ENCODE results near the gene TSR3.
"Not testable (repeated sequence)": the region's sequence is repeated elsewhere in the genome, so short reads cannot be mapped to it uniquely, and the experiment has no call there.

TSR3 gene

DNA sequence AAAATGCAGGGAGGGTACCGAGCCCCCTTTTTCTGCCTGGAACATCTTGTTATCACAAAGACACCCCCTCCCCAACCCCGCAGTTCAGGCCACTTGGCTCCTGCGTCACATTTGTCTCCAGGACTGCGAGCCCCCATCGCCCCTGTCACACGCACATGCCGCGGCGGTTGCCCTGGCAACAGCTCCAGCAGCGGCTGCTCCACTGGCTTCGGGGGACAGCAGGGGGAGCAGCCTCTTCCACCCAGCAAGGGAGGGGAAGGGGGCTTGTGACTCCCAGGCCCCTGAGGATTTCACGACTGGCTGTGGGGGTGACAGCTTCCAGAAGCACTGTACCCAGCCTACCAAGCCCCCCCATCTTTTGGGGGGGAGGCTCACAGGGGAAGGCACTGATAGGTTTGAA is 15.7 kb downstream of the TSR3 start:
- DNase-seq, result no peak

DNA sequence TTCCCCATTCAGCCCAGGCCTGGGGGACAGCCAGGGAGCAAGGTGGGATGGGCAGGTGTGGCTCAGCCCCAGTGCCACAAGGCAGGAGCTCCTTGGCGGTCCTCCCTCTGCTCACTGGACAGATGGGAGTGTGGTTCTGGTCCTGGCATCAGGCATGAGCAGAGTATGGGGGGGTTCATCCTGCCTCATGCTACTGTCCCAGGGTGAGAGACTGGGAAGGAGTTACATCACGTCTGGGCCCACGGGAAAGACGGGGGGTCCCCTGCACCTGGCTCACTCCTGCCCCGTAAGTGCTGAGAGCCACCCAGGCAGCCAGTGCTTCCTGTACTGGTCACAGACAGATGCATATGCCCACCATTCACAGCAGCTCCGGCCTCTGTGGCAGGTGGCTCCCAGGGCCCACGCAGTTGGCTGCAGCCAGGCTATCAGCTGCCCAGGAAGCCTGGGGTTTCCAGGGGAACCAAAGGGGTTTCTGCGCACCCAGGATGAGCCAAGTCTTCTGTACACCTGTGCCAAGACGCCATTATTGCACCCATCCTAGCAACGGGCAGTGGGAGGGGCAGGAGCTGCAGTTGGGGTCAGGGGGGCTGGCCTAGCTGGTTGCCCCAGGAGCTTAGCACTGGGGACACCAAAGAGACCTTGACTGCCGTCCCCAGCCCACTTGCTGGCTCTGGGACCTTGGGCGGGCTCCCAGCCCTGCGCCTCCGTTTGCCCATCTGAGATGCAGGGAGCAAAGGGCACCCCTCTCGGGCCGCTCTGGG is 16.3 kb downstream of the TSR3 start:
- no peak for DNase-seq

DNA sequence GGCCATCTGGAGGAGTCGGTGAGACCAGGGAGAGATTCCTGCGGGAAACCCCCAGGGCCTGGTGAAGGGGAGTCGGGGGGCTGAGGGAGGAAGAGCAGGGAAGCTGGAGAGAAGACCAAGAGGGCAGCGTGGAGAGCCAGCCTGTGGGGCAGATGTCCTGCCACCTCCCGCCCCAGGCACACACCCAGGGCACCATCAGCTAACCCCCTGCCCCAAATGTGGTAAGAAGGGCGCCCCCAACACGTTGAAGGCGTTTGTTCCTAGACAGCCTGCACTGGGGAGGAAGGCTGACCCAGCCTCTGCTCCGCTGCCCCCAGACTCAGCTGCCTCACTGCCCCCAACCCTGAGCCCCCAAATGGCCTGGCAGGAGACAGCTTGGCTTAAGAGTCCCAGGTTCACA is 16.9 kb downstream of the TSR3 start:
- no peak for DNase-seq

DNA sequence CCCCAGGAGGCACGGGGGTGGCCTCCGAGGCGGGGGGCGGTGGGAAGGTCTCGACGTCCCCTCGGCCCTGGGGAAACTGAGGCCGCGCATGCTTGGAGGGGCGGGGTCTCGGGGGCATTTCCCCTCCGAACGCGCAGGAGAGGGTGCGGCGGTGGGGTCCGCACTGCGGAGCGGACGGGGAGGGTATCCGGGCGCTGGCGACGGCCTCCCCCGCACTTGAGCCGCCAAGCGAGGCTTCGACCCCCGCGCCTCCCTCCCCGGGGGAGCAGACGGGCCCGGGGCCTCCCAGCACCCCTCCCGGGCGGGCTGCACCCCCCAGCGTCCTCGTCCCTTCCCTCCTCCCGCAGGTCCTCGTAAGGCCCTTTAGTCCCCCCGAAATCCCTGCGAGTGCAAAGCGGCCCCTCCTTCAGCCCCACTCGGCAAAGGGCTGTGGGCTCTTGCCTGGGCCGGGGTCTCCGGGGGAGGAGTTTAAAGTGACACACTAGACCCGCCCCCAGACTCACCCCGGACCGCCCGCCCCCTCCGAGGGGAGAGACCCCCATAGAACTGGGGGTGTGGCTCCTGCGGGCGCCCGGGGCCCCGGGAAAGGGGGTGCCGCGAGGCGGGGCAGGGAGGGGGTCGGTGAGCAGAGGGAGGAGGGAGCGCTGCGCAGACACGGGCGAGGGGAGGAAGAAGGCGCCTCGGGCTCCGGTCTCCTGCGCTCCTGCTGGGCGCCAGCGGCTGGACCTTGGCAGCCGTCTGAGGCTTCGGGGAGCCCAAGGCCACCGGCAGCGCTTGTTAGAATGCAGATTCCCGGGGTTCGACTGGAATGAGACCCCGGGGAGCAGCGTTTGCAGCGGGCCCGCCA is 17.6 kb downstream of the TSR3 start:
- no peak for DNase-seq

DNA sequence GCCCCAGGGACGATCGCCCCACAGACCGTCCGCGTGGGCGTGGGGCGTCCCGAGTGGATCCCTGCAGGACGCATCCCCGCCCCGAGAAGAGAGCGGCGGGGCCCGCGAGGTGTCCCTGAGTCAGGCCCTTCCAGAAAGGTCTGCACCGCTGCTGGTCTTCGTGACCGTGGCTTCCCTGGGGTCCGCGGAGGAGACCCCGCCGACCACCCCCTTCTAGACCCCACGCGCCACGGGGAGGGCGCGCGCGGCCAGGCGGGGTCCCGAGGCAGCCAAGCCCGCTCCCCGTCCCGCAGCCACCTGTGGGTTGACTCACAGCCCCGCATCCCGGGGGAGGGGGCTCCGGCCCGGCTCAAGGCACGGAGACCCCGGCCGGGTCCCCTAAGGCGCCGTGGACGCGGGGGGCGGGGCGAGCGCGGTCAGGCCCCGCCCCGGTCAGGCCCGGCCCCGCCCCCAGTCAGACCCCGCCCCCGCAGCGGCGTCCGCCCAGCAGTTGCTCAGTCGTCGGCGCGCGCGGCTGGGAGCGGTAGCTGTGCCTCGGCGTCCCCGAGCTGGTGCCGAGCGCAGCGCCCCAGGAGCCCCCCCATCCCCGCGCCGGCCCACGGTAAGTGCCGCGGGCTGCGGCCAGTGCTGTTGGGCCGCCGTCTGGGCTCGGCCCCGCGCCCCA is 18.4 kb downstream of the TSR3 start, which contains the start of gene BAIAP3:
Gene BAIAP3 (plus strand): TSS at position 497 of the 664 bp plus-strand sequence. CDS start 4,905 bp downstream, outside the sequence.
- no peak for DNase-seq

DNA sequence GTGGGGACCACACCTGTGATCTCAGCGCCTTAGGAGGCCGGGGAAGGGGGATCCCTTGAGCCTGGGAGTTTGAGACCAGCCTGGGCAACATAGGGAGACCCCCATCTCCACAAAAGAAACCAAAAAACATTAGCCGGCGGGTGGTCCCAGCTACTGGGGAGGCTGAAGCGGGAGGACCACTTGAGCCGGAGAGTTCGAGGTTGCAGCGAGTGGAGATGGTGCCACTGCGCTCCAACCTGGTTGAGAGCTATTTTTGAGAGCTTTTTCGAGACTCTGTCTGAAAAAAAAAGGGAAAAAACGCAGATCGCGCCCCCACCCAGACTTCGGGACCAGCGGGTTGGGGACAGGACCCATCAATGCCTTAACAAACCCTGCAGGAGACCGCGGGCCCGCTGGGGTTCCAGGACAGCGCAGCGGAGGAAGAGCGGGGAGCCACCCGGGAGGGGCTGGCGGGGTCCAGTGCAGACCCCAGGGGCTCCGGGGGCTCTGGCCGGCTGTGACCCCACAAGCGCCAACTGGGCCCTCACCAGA is 19.0 kb downstream of the TSR3 start:
- DNase-seq, result no peak

DNA sequence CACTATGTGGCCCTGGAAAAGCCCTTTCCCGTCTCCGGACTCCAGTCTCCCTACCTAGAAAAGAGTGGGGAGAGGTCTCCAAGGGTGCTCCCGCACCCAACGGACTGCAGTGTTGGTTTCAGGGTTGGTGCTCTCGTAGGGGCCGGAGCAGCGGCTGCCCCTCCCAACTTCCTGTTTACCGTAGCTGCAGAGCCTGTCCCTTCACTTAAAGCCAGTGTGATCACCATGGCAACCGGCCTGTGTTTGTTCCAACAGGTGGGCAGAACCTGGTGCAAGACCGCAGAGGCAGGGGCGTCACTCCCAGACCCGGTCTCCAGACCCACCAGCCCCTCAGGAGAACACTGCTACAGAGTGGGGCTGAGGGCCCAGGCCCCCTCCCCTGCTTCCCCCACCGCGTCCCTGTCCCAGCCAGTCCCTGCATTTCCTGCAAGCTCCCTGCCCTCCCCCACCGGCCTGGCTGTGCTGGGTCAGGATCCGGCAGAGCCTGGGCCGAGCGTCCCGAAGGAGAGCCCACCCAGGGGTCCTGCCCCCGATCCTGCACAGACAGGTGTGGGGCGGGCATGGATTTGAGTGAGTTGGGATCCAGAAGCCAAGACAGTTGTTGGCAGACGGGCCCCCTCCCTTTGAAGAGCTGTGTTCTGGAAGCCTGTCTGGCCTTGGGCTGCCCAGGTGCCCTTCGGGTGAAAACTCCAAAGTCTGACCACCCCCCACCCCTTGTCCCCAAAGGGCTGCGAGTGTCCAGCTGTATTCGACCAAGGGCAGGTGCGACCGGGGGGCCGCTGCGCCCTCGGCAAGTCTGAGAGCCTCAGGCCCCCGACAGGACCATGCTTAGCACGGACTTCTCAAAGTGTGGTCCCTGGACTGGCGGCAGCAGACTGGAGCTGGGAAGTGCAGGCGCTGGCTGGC is 19.7 kb downstream of the TSR3 start:
- peak; percentile 57 for DNase-seq

DNA sequence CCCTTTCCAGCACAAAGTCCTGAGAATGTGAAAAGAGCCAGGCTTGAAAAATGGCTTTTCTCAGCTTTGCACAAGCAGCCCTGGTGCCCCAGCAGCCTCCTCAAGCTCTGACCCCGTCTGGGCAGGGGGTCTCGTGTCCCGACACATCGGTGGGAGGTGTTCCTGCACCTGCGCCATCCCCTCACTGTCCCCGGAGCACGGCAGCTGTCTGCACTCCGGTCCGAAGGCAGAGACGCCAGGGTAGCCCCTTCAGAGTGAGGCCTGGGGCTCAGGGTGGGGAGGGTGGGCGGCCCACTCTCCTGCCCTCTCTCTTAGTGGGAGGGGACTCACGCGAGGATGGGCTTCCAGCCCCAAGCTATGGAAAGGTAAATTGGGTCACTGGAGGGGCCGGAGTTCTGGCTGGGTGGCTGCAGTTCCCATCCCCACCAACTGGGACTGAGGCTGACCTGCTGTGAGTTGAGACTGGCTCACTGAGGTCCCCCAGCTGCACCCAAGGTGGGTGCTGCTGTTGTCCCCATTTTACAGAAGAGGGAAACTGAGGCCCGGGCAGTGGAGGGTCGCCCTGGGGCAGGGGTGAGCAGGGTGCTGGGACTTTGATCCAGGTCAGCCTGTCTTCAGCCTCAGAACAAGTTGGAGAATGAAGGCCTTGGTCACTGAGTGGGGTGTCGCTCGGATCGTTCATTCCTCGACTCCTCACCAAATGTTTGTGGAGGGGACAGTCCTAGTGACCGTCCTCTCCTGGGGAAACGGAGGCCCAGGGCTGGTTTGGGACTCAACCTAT is 20.6 kb downstream of the TSR3 start:
- no peak for DNase-seq

DNA sequence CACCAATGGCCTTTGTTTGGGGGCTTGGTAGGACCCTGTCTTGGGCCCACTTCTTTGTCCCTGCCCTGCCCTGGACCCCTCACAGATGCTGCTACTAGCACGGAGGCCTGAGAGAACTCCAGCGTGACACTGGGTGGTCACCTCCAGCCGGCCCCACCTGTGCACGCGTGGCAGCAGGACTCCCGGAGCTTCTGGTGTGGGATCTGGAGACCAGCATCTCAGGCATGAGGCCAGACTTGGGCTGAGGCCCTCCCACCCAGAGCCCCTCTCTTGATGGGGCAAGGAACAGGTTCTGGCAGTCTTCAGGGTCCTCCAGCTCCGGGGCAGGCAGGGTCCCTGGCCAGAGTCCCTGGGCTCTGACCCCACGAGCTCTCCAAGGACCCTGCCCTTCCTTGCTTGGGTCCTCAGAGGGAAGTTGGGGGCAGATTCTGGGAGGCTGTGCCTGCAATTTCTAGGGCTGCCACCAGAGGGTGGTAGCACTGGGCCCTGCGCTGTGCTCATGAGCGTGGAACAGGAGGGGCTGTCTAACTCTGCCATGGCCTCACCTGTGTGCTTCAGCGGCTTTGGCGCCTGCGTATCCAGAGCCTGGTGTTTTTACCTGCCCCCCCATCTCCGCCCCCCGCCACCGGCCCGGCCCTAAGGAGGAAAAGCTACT is 21.3 kb downstream of the TSR3 start:
- no peak for DNase-seq

DNA sequence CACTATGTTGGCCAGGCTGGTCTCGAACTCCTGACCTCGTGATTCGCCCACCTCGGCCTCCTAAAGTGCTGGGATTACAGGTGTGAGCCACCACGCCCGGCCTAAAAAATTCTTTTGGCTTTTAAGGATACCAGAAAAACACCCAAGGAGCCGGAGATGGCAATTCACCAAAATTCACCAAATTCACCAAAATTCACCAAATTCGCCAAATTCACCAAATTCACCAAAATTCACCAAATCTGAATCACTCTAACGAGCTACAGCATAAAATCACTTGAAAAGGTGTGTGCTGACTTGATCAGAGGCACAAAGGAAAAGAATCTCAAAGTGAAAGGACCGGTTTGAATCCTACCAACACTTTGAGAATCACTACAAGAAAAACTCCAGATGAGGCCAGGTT is 22.7 kb downstream of the TSR3 start:
- DNase-seq, result not testable (repeated sequence)

DNA sequence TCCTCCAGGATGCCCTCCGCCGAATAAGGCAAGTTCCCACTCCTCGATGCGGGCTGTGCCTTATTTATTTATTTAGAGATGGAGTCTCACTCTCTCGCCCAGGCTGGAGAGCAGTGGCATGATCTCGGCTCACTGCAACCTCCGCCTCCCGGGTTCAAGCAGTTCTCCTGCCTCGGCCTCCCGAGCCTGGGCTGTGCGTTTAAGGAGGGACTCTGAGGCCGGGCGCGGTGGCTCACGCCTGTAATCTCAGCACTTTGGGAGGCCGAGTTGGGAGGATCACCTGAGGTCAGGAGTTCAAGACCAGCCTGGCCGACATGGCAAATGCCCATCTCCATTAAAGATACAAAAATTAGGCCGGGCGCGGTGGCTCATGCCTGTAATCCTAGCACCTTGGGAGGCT is 23.5 kb downstream of the TSR3 start:
- not testable (repeated sequence) for DNase-seq

DNA sequence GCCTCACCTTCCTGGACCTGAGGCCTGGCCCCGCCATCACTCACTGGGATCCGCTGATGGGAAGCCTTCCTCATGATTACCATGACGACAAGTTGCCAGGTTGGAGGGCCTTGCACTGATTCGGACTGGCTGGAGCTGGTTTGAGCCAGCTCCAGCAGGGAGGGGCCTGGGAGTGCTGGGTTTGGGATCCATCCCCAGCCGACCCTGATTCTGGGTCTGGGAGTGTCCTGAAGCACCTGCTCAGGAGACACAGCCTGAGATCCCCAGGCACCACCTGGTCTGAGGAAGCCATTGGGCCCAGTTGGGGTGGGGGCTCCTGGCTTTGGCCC is 24.1 kb downstream of the TSR3 start:
- no peak for DNase-seq

DNA sequence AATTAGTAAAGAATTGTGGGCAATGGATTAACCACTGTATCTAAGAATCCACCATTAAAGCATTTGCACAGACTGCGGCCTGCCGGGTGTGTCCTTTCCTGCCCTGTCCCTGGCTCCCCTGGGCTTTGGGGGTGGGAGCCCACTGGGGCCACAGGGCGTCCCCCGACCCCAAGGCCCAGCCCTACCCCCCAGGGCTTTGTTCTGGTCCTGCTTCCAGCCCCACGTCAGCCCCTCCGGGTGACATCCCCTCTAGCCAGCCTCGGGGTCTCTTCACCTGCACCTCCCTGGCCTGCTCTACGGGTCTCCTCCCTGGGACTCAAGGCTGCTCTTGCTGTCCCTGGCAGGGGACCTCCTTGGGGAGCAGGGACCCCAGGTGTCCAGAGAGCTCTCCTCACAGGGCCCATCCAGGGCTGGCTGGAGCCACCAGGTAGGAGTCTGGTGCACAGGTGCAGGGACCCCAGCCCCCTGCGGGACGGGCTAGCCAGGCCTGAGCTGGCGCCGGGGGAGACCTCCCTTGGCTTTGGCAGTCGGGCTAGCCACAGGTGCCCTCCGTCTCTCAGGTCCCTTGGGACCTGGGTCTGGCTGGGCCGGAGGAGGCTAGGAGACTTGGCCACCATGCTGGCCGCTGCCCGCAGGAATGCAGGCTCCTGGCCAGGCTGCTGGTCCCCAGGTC is 24.6 kb downstream of the TSR3 start:
- DNase-seq, result no peak

DNA sequence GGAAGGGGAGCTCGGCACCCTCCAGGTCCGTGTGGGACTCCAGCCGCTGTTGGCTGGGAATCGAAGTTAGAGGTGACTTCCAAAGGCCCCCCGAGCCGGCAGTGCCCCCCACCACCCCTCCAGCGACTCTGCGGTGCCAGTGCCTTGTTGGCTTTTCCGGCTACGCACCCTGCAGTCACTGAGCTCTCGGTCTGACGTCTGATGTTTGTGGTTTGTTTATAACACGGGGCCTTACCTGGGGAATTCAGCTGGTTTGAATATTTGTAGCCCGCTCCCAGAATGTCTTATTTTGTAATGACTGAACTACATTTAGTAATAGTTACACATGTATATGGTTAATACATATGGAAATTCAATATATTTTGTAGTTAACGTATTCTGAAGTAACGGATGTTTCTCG is 25.3 kb downstream of the TSR3 start:
- DNase-seq, result no peak

DNA sequence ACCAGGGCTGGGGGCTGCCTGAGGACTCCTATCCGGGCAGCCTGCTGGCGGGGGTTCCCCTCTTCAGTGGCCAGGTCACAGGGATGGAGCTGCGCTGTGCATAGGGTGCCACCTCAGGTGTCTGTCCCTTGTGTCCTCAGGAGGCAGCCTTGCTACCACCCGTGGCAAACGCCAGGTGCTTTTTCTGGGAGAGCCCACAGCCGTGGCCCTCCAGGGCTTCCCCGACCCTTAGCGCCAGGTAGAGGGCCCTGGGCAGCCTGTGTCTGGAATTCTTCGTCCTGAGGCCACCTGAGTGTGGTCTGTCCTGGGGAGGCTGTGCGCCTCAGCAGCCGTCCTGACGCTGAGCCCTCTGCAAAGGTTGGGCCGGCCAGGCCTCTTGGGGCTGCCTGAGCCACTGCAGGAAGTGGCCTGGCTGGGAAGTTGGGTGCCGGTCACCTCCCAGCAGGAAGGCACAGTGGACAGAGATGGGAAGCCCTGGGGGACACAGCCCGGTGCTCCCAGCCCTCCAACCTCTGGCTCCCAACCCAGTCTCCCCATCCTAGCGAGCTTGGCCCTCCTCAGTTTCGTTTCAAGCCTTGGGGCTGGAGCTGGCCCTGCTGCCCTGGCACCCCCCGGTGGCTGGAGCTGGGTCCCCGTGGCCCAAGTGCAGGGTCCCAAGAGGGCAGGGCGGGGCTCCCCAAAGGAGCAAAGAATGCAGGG is 25.9 kb downstream of the TSR3 start:
- DNase-seq, result no peak

DNA sequence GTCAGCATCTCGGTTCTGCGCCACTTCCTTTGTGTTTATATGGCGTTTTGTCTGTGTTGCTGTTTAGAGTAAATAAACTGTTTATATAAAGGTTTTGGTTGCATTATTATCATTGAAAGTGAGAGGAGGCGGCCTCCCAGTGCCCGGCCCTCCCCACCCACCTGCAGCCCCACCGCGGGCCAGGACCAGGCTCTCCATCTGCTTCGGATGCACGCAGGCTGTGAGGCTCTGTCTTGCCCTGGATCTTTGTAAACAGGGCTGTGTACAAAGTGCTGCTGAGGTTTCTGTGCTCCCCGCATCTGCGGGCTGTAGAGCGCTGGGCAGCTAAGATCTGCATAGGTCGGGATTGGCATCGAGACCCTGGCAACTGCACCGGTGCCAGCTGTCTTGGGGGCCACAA is 26.4 kb downstream of the TSR3 start:
- no peak for DNase-seq

DNA sequence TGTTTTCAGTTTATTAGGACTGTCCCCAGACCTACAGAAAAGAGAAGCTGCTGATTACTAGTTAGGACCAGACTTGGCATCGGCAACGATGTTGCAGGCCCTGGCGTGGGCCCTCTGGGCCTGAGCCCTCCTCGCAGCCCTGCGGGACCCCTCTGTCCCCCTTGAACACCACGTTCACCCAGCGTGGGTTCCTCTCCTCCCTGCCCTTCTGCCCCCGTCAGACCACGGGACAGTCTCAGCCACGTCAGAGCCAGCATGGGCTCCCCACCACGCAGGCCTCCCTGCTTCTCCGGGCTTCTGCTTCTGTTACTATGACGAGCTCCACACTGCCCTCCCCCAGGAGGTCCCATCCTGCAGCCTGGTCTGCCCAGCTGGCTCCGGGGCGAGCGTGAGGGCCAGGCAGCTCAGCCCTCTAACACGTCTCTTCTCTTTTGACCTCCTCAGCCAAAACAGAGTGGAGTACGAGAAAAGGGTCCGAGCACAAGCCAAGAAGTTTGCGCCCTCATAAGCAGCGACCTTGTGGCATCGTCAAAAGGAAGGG is 27.3 kb downstream of the TSR3 start:
- no peak for DNase-seq

DNA sequence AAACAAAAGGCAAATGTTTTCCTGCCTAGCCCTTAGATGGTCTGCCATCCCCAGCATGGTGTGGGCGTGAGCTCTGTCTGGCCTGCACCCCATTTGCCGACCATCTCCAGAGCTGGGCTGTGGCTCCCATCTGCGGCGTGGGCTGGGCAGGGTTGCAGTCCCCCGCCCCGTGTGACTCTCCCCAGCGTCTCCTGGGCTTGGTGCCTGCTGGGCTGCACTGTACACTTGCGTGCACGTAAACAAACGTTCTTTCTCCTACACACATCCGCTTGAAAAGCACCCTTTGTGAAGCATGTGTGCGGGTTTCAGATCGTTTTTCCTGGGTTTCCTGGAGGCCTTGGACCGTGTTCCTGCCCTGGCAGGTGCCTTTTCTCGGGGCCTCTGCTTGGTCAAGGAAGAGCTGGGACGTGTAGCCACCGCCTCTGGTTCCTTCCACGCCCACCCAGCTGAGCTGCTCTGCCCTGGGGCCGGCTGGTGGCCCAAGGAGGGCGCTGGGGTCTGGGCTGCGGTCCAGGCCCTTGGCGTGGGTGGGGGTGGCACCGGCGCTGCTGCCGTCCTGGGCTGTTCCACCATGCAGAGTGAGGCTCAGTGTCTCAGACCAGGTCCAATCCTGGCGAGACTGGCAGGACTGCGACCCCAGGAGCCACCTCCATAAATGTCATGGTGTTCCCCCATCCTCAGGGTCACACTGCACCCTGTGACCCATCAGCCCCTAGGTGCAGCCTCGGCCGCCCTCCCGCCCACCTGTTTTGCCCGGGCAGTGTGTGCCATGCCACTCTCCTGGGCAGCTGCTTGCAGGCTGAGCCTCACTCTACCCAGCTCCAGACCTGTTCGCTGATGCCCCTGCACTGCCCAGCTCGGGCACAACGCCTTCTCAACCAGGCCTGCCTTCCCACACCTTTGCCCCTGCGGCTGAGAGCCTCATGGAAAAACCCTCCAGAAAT is 28.1 kb downstream of the TSR3 start:
- DNase-seq, result no peak

Measured in NK-92 treated with Interleukin-12 subunit alpha and Interleukin-12 subunit beta, amount 100 ng/mL, for 24 hours (cell line).